Posterior vena cava (tissue), 2 donors: ENCODE data around the gene ITK. TPM values are rescaled to one million over a fixed set of nuclear protein-coding genes. Genes with fewer than 3 reads are reported as not detected.
"Not testable (repeated sequence)": the region's sequence is repeated elsewhere in the genome, so short reads cannot be mapped to it uniquely, and the experiment has no call there.

ENCODE experiments used
- DNase-seq: peaks from one replicate; pipeline ENCODE4 v3.0.0-alpha.2; 2020; ENCODE audit warnings: low spot score
- intact Hi-C, 2 donors: fragments of 100-400 bp; cut with DNase I; formaldehyde crosslinking; loops; one replicate each; pipeline versions ENCODE4 v1.14.1 to v1.14.2; 2022 to 2023
- total RNA-seq, 2 donors: library from RNA; stranded (reverse); fragmentation: NEBNext Ultra II Directional; extraction: Animal tissue kit (Norgen Biotek cat#: 25700); gene quantifications; one replicate each; pipeline ENCODE4 v1.2.1, GENCODE V29; 2021
- donor health status: DM: yes; HTN: yes; CAD: no.
- donor health status: DM: yes; HTN: yes; CAD: no.

ITK gene
- total RNA-seq, 2 donors from 2014 or later: 1.2 to 2.6 TPM

DNA sequence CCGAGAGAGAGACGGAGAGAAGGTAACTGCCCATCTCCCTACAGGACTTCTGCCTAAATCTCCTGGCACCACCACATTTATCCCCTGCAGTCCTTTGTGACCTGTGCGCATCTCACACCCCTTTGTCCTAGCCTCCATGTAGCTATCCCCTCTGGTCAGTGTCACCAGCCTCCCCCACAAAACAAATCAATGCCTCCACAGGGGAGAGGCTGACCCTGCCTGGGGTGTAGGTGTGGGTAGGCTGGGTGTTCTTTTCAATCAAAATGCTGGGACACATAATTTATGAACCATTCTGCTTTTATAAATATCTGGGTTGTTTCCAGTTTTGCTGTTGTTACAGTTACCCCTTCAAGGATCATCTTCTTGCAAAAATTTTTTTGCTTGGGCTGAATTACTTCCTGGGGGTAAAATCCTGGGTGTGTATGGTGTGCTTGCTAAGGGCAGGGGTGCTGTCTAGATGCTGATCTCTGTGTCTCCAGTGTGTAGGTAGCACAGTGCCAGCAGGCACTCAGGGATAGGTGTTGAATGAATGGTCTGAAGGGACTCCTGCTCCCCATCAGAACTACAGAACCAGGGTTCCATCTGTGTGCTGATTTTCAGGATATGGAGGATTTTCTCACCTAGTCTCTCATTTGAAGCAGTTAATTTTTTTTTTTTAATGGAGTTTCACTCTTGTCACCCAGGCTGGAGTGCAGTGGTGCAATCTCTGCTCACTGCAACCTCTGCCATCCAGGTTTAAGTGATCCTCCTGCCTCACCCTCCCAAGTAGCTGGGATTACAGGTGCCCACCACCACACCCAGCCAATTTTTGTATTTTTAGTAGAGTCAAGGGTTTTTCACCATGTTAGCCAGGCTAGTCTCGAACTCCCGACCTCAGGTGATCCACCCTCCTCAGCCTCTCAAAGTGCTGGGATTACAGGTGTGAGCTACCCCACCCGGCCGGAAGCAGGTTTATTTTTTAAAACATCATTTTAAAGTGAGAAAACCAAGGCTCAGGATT lies 14.1 kb upstream of the ITK start, which contains the start of gene GARIN3:
Gene GARIN3, minus strand, starts transcription at position 51 of the 1,000 bp plus-strand sequence. CDS start 96 bp downstream, outside the sequence.
- intact Hi-C loops: loop anchor here in 1 of 2 donors (5.0 kb wide), 1 partner anchor 536 kb away; no protein-coding TSS in a partner anchor
- no peak for DNase-seq

DNA sequence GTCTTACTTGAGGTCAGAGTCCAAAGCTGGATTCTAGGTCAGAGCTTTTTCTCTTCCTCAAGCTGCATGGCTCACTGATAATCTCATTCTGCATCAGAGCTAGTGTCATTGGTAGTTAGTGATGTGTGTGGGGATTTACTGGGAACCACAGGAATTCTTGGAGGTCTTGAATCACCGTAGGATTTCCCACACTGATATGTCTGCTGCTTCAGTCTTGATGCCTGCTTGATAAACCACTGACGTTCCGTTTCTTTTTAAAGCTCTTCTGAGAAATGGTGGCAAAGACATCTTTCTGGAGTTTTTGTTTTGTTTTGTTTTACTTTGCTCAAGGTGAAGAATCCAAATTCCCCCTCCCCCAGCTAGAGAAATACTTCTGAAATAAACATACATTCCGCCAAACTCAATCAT lies 13.4 kb upstream of the ITK start:
- intact Hi-C loops: loop anchor here in 1 of 2 donors (5.0 kb wide), 1 partner anchor 535 kb away; no protein-coding TSS in a partner anchor
- no peak for DNase-seq

DNA sequence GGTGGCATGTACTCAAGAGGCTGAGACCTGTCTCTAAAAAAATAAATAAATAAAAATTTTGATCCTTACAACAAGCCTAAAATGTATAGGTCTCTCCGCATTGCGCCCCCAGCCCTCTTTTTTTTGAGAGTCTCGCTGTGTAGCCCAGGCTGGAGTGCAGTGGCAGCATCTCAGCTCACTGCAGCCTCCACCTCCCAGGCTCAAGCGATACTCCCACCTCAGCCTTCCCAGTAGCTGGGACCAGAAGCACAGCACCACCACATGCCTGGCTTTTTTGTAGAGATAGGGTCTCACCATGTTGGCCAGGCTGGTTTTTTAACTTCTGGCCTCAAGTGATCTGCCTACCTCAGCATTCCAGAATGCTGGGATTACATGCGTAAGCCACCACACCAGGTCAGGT lies 12.4 kb upstream of the ITK start:
- intact Hi-C loops: loop anchor here in 1 of 2 donors (5.0 kb wide), 1 partner anchor 534 kb away; no protein-coding TSS in a partner anchor
- no peak for DNase-seq

DNA sequence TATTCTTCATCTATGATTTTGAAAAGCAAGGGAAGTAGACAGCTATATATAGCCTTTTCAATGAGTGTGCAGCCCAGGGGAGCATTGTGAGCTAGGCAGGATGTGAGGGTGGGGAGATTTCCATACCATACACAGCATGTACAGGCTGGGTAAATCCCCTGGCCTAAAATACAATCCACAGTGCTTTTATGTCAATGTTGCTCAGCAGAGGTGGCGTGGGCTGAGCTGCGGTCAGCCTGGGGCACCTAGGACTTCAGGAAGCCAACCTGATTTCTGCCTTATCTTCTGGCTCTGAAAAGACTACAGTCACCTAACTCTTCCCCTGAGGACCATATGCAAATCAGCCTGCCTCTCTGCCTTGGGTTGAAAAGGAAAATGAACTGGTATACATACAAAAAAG lies 8.2 kb upstream of the ITK start:
- intact Hi-C loops: no loop called here
- DNase-seq: no peak

DNA sequence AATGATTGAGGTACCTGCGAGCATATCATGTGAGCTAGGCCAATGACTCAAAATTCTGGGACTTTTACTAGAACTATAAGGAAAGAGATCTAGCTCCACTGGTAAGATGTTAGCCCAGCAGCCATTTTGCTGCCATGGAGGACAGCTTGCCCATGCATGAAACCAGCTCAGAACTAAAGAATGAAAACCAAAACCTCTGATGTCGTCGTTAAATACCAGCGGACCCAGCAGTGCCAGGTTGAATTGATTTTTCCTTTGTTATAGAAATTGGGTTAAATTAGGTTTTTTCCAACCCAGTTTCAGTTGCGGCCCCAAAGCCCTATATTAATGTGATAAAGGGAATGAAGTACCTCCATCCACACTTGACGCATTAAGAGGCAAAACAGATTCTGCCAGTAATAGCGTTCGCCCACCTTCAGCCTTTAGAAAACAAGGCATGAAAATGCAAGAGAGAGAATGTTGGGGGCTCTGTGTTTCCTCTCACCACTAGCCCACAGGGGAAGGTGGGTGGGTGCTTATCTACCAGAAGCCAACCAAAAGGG lies 5.5 kb upstream of the ITK start:
- intact Hi-C loops: no loop called here

DNA sequence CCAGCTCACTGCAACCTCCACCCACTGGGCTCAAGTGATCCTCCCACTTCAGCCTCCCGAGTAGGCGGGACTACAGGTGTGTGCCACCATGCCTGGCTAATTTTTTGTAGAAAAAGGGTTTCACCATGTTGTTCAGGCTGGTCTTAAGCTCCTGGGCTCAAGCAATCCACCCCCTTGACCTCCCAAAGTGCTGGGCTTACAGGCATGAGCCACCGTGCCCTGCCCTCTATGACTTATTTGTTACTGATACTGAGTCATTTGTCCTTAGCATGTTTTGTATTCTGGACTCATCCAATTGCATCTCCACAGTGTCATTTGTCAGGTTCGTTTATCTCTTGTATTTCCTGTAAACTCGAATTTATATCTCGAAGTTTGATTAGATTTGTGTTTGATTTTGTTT lies 2.7 kb upstream of the ITK start:
- intact Hi-C loops: no loop called here
- DNase-seq: no peak

More for the DNA sequence above, 5.5 kb upstream of the ITK start:
- DNase-seq: no peak

DNA sequence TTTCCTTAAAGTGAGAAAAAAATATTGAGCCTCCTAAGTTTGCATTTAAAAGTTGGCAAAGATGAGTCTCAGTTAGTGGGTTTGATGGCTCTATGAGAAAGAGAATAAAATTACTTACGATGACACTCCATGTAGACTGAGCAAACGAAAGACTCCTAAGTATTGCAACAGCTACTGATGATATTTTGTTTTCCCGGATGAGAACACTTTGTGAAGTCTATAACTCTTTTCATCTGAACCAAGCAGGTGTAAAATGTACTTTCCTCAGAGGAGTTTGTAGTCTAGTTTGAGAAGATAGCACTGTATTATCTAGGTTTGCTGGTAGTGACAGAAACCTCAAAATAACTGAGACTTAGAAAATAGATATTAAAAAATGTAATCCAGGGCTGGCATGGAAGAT lies 1.7 kb upstream of the ITK start:
- intact Hi-C loops: no loop called here
- no peak for DNase-seq

DNA sequence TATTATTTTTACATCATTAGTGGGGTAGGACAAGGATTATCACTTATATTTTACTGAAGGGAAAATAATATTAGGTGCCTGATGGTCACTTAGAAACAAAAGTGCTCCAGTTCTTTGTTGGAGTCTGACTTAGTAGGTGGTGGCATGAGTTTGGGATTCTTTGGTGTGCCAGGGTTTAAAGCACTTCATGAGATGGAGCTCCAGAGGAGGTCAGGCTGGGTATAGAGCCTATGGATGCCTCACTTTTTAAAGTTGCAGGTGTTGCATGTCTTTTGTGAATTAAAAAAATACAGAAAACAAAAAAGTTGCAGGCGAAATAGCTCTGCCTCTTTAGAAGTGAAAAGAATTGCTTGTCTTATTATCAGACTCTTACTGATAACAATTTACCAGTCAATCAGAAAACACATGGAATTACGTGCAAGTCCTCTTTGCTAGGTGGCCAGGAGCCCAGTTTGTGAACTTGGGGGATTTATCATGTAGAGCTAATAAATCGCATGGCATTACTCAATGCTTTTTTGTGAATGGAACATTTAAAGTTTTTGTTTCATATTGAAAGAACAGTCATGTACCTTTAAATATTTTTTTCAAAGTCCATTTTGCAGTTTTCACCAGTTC lies 1.6 kb downstream of the ITK start:
- intact Hi-C loops: no loop called here
- DNase-seq: no peak

DNA sequence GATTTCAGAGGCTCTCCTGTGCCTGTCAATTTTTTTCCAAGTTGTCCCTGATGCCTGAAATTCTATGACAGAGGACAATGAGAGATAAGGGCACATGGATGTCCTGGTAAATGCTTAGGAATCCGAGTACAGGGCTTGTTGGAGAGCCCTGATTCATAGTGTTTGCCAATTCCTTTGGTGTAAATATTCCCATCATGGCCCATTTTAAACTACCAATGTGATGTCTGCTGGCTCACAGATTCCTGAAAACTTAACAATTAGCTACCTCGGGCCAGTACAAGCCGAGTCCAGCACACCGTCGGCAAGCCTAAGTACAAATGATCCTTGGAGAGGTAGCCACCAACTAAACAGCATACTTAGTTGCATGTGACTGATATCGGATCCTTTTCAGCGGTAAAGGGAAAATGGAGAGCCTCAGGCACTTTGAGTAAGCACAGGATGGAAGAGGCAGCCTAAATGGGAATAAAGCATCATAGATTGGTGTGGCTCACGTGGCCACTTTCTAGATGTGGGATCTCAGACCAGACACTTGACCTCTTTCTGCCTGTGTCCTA lies 3.6 kb downstream of the ITK start:
- no peak for DNase-seq
- intact Hi-C loops: no loop called here

DNA sequence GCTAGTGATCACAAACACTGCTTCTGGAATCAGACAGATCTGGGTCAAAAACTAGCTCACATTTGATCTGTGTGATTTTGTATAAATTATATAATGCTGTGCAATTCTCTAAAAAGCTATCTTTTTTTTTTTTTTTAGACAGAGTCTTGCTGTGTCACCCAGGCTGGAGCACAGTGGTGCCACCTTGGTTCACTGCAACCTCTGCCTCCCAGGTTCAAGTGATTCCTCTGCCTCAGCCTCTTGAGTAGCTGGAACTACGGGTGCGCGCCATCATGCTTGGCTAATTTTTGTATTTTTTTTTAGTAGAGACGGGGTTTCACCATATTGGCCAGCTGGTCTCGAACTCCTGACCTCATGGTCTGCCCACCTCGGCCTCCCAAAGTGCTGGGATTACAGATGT lies 4.5 kb downstream of the ITK start:
- DNase-seq, intact Hi-C loops: not testable (repeated sequence)

DNA sequence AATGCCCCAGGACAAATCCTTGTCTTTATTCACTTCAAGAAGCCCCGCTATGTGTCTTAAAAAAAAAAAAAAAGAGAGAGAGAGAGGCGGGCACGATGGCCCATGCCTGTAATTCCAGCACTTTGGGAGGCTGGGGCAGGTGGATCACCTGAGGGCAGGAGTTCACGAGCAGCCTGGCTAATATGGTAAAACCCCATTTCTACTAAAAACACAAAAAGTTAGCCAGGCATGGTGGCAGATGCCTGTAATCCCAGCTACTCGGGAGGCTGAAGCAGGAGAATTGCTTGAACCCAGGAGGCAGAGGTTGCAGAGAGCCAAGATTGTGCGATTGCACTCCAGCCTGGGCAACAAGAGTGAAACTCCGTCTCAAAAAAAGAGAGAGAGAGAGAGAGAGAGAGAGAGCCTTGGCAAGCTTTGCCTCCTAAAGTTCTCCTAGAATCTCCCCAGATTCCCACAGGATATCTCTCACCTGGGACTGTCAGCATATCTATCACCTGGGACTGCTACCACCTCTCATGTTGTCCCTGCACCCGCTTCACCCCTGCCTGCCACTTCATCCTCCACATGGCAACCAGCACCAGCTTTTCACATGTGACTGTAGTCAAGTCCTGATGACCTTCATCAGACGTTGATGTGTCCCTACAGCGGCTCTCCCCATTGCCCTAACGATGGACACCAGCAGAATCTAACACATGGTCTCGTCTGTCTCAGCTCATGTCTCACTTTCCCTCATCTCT lies 5.8 kb downstream of the ITK start:
- no peak for DNase-seq
- intact Hi-C loops: no loop called here

DNA sequence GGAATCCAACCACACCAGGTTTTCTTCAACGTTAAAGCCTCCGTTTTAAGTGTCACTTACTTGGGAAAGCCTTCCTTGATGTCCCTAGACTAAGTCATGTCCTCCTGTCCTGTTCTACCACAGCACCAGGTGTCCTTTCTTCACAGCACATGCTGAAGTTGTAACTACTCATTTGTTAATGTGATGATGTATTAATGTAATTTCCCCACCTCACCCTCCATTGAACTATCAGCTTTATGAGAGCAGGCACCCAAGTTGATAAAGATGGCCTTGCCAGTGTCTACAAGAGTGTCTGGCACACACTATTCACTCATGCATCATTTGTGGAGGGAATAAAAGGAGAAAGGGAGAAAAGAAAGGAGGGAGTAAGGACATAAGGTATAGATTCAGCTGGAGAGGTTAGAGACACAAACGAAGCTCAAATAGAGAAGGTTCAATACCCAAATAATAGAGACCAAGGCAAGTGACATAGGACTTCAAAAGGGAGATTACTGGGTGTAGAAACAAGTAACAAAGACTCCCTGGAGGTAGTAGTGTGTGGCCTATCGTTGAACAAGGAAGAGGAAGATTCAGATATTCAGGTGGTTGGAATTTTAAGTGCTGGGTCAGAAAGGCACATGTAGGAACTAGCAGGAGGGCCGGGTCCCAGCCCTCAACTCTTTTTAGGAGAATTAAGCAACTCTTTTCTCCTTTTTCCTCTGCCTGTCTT lies 6.6 kb downstream of the ITK start:
- intact Hi-C loops: no loop called here
- DNase-seq: no peak

DNA sequence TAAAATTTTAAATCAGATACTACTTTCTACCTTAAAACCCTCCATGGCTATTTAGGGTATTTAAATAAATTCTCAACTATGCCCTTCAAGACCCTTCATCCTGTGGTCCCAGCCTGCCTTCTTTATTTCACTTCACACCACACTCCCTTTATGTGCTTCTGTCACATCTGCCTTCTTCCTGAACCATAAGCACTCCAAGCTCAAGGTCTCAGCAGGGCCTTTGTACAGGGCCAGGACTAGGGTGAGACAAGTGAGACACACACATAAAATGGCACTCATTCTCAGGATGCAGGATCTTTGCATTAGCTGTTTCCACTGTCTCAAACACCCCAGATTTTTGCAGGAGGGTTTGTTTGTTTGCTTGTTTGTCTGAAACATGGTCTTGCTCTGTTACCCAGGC lies 7.6 kb downstream of the ITK start:
- intact Hi-C loops: no loop called here

DNA sequence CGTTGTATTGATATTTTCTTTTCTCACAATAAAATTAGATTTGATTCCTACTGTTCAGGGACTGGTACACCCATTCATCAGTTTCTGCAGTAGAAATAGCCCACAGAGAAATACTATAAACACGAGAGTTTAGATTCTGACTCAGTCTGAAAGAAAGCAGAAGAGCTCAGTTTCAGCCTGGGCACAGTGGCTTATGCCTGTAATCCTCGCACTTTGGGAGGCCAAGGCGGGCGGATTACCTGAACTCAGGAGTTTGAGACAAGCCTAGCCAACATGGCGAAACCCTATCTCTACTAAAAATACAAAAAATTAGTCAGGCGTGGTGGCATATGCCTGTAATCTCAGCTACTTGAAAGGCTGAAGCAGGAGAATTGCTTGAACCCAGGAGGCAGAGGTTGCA lies 8.6 kb downstream of the ITK start:
- DNase-seq: no peak

More for the DNA sequence above, 7.6 kb downstream of the ITK start:
- DNase-seq: no peak

DNA sequence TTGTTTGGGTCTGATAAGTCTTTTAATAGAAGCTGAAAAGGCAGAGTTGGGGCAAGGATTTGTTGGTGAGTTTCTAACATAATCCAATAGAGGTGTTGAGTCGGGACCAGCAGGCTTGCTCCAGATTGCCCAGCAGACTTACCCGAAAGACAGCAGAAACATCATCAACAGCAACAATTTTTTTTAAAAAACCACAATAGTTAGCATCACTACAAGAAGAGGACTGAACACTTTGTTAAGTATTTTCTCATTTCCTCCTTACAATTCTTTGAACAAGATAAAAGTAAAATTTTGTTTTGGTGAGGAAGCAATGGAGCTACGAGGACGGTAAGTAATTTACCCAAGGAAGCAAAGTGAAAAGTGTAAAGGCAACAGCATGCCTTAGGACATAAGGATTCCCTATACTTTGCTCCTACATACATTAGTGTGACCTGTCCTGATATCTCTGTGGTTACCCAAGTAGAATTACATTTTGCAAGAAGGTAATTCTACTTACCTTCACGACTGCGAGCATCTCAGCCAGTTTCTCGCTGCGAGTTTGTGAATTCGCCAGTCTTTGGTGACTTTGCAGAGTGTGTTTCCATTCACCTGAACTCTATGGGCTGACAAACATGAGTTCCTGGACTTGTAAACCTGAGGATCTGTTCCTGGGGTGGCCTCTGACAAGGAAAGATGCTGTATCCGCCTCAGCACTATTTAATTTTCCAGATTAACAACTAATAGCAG lies 13.2 kb downstream of the ITK start:
- intact Hi-C loops: no loop called here

More for the DNA sequence above, 8.6 kb downstream of the ITK start:
- intact Hi-C loops: no loop called here

DNA sequence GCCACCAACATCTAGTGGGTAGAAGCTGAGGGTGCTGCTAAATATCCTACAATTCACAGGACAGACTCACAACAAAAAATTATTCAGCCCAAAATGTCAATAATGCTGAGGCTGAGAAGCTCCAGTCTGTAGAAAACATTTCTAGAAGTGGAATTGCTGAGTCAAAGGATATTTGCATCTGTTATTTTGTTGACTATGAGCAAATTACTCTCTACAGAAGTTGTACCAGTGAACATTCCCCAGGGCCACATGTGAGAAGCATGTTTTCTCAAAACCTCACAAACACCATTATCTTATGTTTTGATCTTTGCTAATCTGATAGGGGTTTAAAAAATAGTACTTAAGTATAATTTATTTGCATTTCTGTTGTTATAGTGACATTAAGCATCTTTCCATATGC lies 15.4 kb downstream of the ITK start:
- intact Hi-C loops: no loop called here
- no peak for DNase-seq

More for the DNA sequence above, 13.2 kb downstream of the ITK start:
- no peak for DNase-seq

DNA sequence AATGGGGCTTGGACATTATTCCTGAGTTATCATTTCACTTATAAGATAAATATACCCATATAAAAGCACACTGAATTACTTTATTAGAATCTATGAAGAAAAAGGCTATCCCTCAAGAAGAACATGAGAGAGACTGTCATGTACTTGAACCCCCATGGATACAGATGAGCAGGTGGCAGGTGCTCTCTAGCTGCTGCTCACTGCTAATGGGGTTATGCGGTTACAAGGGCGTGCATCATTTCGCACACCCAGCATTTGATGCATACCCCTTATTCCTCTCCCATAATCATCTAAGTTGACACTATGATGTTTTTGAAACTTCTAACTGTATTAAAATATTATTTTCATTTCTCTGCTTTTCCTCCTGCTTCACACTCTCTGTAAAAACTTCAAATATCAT lies 16.4 kb downstream of the ITK start:
- DNase-seq: no peak
- intact Hi-C loops: no loop called here
